ENCODE results near the gene MEIS2. TPM values are rescaled to one million over a fixed set of nuclear protein-coding genes. Genes with fewer than 3 reads are reported as not detected.
"Not testable (repeated sequence)": the region's sequence is repeated elsewhere in the genome, so short reads cannot be mapped to it uniquely, and the experiment has no call there.

The MEIS2 gene
- total RNA-seq, 2 experiments from 2014 or later, result 0.14 TPM; not detected in 1

DNA sequence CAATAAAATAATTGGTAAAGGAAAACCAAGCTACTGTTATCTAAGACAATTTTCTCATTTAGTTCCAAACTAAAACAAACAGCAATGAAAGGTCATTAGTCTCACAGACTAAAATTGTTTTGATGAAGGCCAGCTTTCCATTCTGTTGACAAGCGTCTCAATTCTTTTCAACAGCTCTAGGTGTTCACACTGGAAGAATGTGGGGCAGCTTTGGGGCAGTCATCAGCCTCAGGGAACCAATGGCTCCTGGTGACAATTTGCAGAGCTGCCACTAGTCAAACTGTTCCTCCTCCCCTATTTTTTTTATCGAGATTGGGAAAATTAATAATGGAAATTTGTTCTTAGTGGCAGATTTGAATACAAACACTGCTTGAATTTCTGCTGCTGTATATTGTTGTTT lies 104.2 kb downstream of the MEIS2 start:
- DNase-seq (no peak), ATAC-seq (no peak)
- H3K4me3 Mint-ChIP-seq, result no peak overlapping the region
- no peaks in the 10 kb centered on the region for H3K36me3 Mint-ChIP-seq (ENCODE audit: low read depth)
- TF ChIP-seq, protein P1, sequence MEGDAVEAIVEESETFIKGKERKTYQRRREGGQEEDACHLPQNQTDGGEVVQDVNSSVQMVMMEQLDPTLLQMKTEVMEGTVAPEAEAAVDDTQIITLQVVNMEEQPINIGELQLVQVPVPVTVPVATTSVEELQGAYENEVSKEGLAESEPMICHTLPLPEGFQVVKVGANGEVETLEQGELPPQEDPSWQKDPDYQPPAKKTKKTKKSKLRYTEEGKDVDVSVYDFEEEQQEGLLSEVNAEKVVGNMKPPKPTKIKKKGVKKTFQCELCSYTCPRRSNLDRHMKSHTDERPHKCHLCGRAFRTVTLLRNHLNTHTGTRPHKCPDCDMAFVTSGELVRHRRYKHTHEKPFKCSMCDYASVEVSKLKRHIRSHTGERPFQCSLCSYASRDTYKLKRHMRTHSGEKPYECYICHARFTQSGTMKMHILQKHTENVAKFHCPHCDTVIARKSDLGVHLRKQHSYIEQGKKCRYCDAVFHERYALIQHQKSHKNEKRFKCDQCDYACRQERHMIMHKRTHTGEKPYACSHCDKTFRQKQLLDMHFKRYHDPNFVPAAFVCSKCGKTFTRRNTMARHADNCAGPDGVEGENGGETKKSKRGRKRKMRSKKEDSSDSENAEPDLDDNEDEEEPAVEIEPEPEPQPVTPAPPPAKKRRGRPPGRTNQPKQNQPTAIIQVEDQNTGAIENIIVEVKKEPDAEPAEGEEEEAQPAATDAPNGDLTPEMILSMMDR (IDR thresholded peaks at IDR 0.05), result no peak
- intact Hi-C loops (cut with micrococcal nuclease), result no loop called here
- no peaks in the 10 kb centered on the region for H3K27me3 Mint-ChIP-seq
- no peaks in the 10 kb centered on the region for H3K4me1 Mint-ChIP-seq (ENCODE audit: low read depth)
- H3K27ac Mint-ChIP-seq, result no peak overlapping the region
- ChIA-PET CTCF (no interaction called here), POLR2A (no interaction called here)
- no peaks in the 10 kb centered on the region for H3K9me3 Mint-ChIP-seq

DNA sequence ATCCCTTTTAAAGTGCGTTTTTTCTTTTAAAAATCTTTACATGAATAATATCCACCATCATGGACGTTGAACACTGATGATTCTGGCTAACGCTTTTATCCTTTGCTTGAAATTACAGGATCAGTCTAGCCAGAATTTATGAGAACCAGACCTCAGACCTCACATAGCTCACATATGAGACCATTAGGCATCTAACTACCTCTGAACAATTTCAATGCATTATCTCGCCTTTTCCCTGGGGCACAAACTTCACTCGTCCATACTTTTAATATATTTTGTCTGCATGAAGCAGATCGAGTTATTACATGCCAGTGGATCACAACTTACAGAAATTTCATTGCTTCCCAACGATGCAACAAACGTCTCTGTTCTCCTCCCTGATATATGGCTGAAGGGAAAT lies 105.6 kb downstream of the MEIS2 start:
- Mint-ChIP-seq H3K4me1 (ENCODE audit: low read depth) (no peaks in the 10 kb centered on the region), H3K27ac (no peak overlapping the region), H3K4me3 (no peak overlapping the region), H3K27me3 (no peaks in the 10 kb centered on the region), H3K36me3 (ENCODE audit: low read depth) (no peaks in the 10 kb centered on the region), H3K9me3 (no peaks in the 10 kb centered on the region)
- ChIA-PET CTCF (no interaction called here), POLR2A (no interaction called here)
- intact Hi-C loops (cut with micrococcal nuclease), result no loop called here
- DNase-seq (no peak), ATAC-seq (no peak)
- TF ChIP-seq, protein P1 (IDR thresholded peaks at IDR 0.05), result no peak

DNA sequence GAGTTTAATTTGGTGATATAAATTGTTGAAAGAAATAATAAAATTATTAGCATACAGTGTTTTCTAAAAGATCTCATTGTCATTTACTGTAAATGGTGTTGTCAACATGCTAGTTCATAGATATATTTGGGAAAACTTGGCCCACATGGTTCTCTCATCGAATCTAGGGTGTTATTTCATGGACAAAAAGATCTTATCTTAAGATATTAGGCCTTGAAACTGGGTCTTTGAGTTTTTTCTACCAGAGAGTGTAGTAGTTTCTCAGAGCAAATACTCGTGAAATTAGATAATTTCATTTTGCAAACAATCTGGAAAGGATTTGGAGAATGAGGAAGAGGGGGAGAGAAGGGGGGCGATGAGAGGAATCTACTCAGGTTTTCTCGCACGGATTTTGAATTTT lies 107.9 kb downstream of the MEIS2 start:
- Mint-ChIP-seq H3K4me3 (no peak overlapping the region), H3K27me3 (no peaks in the 10 kb centered on the region), H3K4me1 (ENCODE audit: low read depth) (no peaks in the 10 kb centered on the region), H3K27ac (no peak overlapping the region), H3K36me3 (ENCODE audit: low read depth) (no peaks in the 10 kb centered on the region), H3K9me3 (no peaks in the 10 kb centered on the region)
- TF ChIP-seq, protein P1 (IDR thresholded peaks at IDR 0.05), result no peak
- POLR2A ChIA-PET, result no interaction called here
- no peak for DNase-seq
- CTCF ChIA-PET, result no interaction called here
- intact Hi-C loops (cut with micrococcal nuclease), result no loop called here
- ATAC-seq, result no peak

DNA sequence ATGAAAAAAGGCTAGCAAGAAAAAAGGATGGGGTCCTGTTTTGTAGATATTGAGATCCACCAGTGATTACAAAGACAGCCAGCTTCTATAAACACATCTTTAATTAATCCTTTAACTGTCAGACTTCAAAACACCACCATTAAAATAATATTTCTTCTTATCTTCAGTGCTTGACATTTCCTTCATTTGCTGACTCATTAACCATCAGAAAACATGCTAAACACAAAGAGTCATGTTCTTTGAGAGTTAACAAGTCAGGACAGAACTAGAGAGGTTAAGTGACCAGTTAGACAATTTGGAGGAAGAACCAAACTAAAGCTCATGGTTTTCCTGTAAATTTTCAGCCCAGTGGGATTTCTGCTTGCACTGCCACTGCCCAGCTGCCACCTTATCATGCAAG lies 111.4 kb downstream of the MEIS2 start:
- H3K4me3 Mint-ChIP-seq, result no peak overlapping the region
- POLR2A ChIA-PET, result no interaction called here
- no peaks in the 10 kb centered on the region for H3K4me1 Mint-ChIP-seq (ENCODE audit: low read depth)
- DNase-seq (no peak), ATAC-seq (no peak)
- H3K27ac Mint-ChIP-seq, result no peak overlapping the region
- TF ChIP-seq, protein P1 (IDR thresholded peaks at IDR 0.05), result no peak
- H3K27me3 Mint-ChIP-seq, result no peaks in the 10 kb centered on the region
- CTCF ChIA-PET, result no interaction called here
- peaks cover 15% of the 10 kb centered on the region for H3K9me3 Mint-ChIP-seq
- no peaks in the 10 kb centered on the region for H3K36me3 Mint-ChIP-seq (ENCODE audit: low read depth)
- intact Hi-C loops (cut with micrococcal nuclease), result no loop called here

DNA sequence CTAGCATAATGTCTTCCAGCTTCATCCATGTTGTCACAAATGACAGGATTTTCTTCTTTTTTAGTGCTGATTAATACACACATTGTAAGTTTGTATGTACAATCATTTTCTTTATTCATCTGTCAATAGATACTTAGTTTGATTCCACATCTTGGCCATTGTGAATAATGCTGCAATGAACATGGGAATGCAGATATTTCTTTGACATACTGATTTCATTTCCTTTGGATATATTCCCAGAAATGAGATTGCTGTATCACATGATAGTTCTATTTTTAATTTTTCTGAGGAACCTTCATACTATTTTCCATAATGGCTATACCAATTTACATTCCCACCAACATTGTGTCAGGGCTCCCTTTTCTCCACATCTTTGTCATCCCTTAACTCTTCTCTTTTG lies 117.9 kb downstream of the MEIS2 start:
- Mint-ChIP-seq H3K4me3 (no peak overlapping the region), H3K27me3 (no peaks in the 10 kb centered on the region), H3K4me1 (ENCODE audit: low read depth) (no peaks in the 10 kb centered on the region), H3K27ac (no peak overlapping the region), H3K36me3 (ENCODE audit: low read depth) (no peaks in the 10 kb centered on the region), H3K9me3 (peaks cover 18% of the 10 kb centered on the region)
- no peak for DNase-seq
- no peak for ATAC-seq
- TF ChIP-seq, protein P1 (IDR thresholded peaks at IDR 0.05), result no peak
- CTCF ChIA-PET, result no interaction called here
- intact Hi-C loops (cut with micrococcal nuclease), result no loop called here
- POLR2A ChIA-PET, result no interaction called here

DNA sequence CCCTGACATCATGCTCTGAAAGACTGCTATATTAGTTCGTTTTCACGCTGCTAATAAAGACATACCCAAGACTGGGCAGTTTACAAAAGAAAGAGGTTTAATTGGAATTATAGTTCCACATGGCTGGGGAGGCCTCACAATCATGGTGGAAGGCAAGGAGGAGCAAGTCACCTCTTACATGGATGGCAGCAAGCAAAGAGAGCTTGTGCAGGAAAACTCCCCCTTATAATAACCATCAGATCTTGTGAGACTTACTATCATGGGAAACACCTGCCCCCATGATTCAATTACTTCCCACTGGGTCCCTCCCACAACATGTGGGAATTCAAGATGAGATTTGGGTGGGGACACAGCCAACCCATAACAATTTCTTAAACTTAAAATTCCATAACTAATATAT lies 120.1 kb downstream of the MEIS2 start:
- ATAC-seq; H3K36me3 Mint-ChIP-seq (ENCODE audit: low read depth); intact Hi-C loops (cut with micrococcal nuclease); CTCF ChIA-PET; DNase-seq; H3K4me3 Mint-ChIP-seq; H3K4me1 Mint-ChIP-seq (ENCODE audit: low read depth); H3K27me3 Mint-ChIP-seq; POLR2A ChIA-PET; H3K27ac Mint-ChIP-seq: not testable (repeated sequence)
- H3K9me3 Mint-ChIP-seq, result peaks cover 15% of the 10 kb centered on the region

Measured in activated CD8-positive, alpha-beta T cell treated with anti-CD3 and anti-CD28 coated beads for 36 hours (primary cell).